ENCODE data around the gene LIMS2. TPM values are rescaled to one million over a fixed set of nuclear protein-coding genes. Genes with fewer than 3 reads are reported as not detected.

The LIMS2 gene
- total RNA-seq, 4 donors from 2014 or later, result 86.1 to 111 (median 98.1) TPM

GRCh38 chr2:127630864-127631540 is 44.3 kb downstream of the LIMS2 start:
- peaks cover 0 to 39% (median 22%) of the 10 kb centered on the region in 4 donors for H3K4me1 ChIP-seq
- DNase-seq (ENCODE audit: low spot score in 2 of 2), result no peak
- no peak overlapping the region for H3K27ac ChIP-seq
- H3K4me3 ChIP-seq, result no peak overlapping the region
- H3K27me3 ChIP-seq, result no peaks in the 10 kb centered on the region
- 88 to 95% methylated on average over 20 to 25 of the region's 25 CpGs for WGBS, 2 donors
- no peaks in the 10 kb centered on the region for H3K36me3 ChIP-seq
- TF ChIP-seq POLR2A (IDR thresholded peaks at IDR 0.05), result no peak
- no peak for TF ChIP-seq EP300 (IDR thresholded peaks at IDR 0.05)
- no peak for TF ChIP-seq CTCF (IDR thresholded peaks at IDR 0.05)
- H3K9me3 ChIP-seq, result no peaks in the 10 kb centered on the region

- TF ChIP-seq CTCF (IDR thresholded peaks at IDR 0.05) (no peak), EP300 (IDR thresholded peaks at IDR 0.05) (no peak), POLR2A (IDR thresholded peaks at IDR 0.05) (no peak)
- Histone ChIP-seq H3K4me1 (peaks cover 0 to 37% (median 21%) of the 10 kb centered on the region in 4 donors), H3K9me3 (no peaks in the 10 kb centered on the region), H3K36me3 (no peaks in the 10 kb centered on the region), H3K27ac (no peak overlapping the region), H3K4me3 (no peak overlapping the region), H3K27me3 (no peaks in the 10 kb centered on the region)
- DNase-seq (ENCODE audit: low spot score in 2 of 2), result no peak
- WGBS, 2 donors, result 74 to 76% methylated on average over 8 to 10 of the region's 10 CpGs
Observed at GRCh38 chr2:127630096-127630863, 45.0 kb downstream of the LIMS2 start.

DNA sequence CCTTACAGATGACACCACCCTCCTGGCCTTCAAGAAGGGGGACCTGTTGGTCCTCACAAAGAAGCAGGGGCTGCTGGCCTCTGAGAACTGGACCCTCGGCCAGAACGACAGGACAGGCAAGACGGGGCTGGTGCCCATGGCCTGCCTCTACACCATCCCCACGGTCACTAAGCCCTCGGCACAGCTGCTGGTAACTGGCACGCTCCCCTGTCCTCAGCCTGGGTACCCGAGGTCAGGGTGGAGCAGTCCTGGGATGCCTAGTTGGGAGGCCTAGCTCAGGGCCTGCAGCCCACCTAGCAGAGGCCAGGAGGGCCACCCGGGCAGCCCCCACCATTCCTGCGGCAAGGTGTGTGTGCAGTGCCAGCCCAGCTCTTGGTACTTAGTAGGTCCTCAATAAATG is 45.7 kb downstream of the LIMS2 start:
- TF ChIP-seq EP300 (IDR thresholded peaks at IDR 0.05), result no peak
- no peak for TF ChIP-seq POLR2A (IDR thresholded peaks at IDR 0.05)
- no peak for TF ChIP-seq CTCF (IDR thresholded peaks at IDR 0.05)
- DNase-seq (ENCODE audit: low spot score in 2 of 2), result no peak
- H3K4me1 ChIP-seq, result peaks cover 0 to 36% (median 18%) of the 10 kb centered on the region in 4 donors
- no peaks in the 10 kb centered on the region for H3K9me3 ChIP-seq
- H3K36me3 ChIP-seq, result no peaks in the 10 kb centered on the region
- H3K27me3 ChIP-seq, result no peaks in the 10 kb centered on the region
- H3K4me3 ChIP-seq, result no peak overlapping the region
- WGBS, 2 donors, result 75 to 79% methylated on average over 7 to 9 of the region's 9 CpGs
- H3K27ac ChIP-seq, result no peak overlapping the region

DNA sequence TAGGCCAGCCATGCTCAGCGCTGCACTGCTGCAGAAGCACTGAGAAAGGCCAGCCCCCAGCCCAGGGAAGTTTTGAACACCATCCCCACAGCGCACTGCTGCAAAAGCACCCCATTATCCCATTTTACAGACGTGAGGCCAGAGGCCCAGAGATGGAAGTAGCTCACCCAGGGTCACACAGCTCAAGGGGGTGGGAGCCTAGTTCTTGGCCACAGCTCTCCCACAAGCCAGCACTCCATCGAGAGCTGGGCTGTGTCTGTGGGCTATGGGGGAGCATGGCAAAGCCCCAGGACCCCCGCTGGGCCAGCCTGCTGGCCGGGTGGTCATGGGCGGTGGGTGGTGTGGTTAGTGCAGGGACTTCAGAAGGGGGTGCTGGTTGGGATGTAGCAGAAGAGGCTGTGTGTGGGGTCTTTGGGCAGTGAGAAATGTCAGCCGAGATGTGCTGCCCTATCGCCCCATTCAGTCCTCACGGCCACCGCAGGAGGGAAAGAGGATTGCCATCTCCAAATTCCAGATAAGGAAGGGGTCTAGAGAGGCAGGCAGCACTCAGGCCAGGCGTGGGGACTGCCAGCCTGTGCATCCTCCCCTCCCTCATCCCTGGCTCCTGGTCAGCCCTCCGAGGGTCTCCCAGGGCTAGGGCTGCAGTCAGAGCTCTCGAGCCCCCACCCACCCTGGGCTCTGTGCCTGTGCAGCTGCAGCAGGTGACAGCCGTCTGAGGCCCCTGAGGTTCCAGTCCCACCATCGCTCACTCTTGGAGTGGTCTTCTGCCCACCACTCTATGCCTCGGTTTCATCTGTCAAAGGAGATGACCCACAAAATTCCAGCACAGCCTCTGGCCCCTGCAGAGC is 46.3 kb downstream of the LIMS2 start:
- H3K9me3 ChIP-seq, result no peaks in the 10 kb centered on the region
- H3K36me3 ChIP-seq, result no peaks in the 10 kb centered on the region
- H3K4me3 ChIP-seq, result no peak overlapping the region
- H3K27me3 ChIP-seq, result no peaks in the 10 kb centered on the region
- TF ChIP-seq CTCF (IDR thresholded peaks at IDR 0.05), result no peak
- TF ChIP-seq POLR2A (IDR thresholded peaks at IDR 0.05), result no peak
- no peak for TF ChIP-seq EP300 (IDR thresholded peaks at IDR 0.05)
- H3K27ac ChIP-seq, result no peak overlapping the region
- H3K4me1 ChIP-seq, result peaks cover 0 to 30% (median 13%) of the 10 kb centered on the region in 4 donors
- WGBS, 2 donors, result 84 to 86% methylated on average over 17 of the region's 17 CpGs
- DNase-seq (ENCODE audit: low spot score in 2 of 2), result no peak

Data from tibial nerve (tissue), 4 donors.